DOHH2 (cell line): ENCODE data around the gene ZIM2.

Source experiments
- H3F3A ChIP-seq: fragments of 200-600 bp; sonication (generic), shearing (Covaris generic); 2 replicates; pipeline ENCODE4 v1.6.0; 2016; ENCODE audit warnings: antibody characterized with exemption, mild to moderate bottlenecking; ENCODE audit not compliant: control insufficient read depth, insufficient read depth
- H3K27ac ChIP-seq: fragments of 200-600 bp; sonication (generic); 2 replicates; pipeline ENCODE4 v1.5.1; 2014; ENCODE audit warnings: low read depth, mild to moderate bottlenecking, low read length, moderate library complexity
- H3K27me3 ChIP-seq: fragments of 200-600 bp; sonication (generic); 2 replicates; pipeline ENCODE4 v1.6.1; 2014; ENCODE audit warnings: mild to moderate bottlenecking, low read length, mixed read lengths; ENCODE audit not compliant: control insufficient read depth
- H3K36me3 ChIP-seq: fragments of 200-600 bp; sonication (generic); 2 replicates; pipeline ENCODE4 v1.6.1; 2014; ENCODE audit warnings: mild to moderate bottlenecking, low read length, moderate library complexity, mixed read lengths; ENCODE audit not compliant: control insufficient read depth
- H3K4me1 ChIP-seq: fragments of 200-600 bp; sonication (generic); 2 replicates; pipeline ENCODE4 v1.6.1; 2014; ENCODE audit warnings: mild to moderate bottlenecking, low read length, mixed read lengths; ENCODE audit not compliant: control insufficient read depth
- H3K4me2 ChIP-seq: fragments of 200-600 bp; sonication (generic); 2 replicates; pipeline ENCODE4 v1.6.0; 2014; ENCODE audit warnings: mild to moderate bottlenecking, low read length, moderate library complexity
- H3K4me3 ChIP-seq: fragments of 200-600 bp; sonication (generic); 2 replicates; pipeline ENCODE4 v1.5.1; 2014; ENCODE audit warnings: mild to moderate bottlenecking, low read length, mixed read lengths
- H3K79me2 ChIP-seq: fragments of 200-600 bp; sonication (generic); 2 replicates; pipeline ENCODE4 v1.6.1; 2014; ENCODE audit warnings: mild to moderate bottlenecking, low read length, mixed read lengths; ENCODE audit not compliant: control insufficient read depth
- H3K9me2 ChIP-seq: fragments of 200-600 bp; sonication (generic); replicated peaks from 2 replicates; pipeline ENCODE4 v1.6.1; 2014; ENCODE audit warnings: mild to moderate bottlenecking, low read length, mixed read lengths; ENCODE audit not compliant: control insufficient read depth
- H3K9me3 ChIP-seq: fragments of 200-600 bp; sonication (generic); 2 replicates; pipeline ENCODE4 v1.6.1; 2014; ENCODE audit warnings: antibody characterized with exemption, low read length, mixed read lengths; ENCODE audit not compliant: control insufficient read depth, insufficient read depth
- H4K20me1 ChIP-seq: fragments of 200-600 bp; sonication (generic); 2 replicates; pipeline ENCODE4 v1.6.0; 2014; ENCODE audit warnings: low read depth, mild to moderate bottlenecking, antibody characterized with exemption, low read length, moderate library complexity; ENCODE audit not compliant: control insufficient read depth, insufficient read depth
- CTCF ChIP-seq: fragments of 200-600 bp; sonication (generic); IDR thresholded peaks from one replicate; pipeline ENCODE4 v1.5.1; 2014; ENCODE audit warnings: antibody characterized with exemption, mild to moderate bottlenecking, low read depth, low read length; ENCODE audit not compliant: poor library complexity, severe bottlenecking
- EZH2phosphoT487 ChIP-seq: fragments of 200-600 bp; sonication (generic); IDR thresholded peaks from 2 replicates; pipeline ENCODE4 v1.6.1; 2017; ENCODE audit warnings: borderline replicate concordance, mild to moderate bottlenecking, antibody characterized with exemption, low read length, moderate library complexity, mixed read lengths

ZIM2 gene

GRCh38 chr19:56823417-56823816 is 17.1 kb downstream of the ZIM2 start:
- Histone ChIP-seq H3K9me3 (peaks cover 6% of the 10 kb centered on the region; the same call in 1 of the 2 replicates), H3K79me2 (no peaks in the 10 kb centered on the region), H3K4me3 (no peak overlapping the region), H3K36me3 (no peaks in the 10 kb centered on the region), H4K20me1 (no peaks in the 10 kb centered on the region), H3F3A (no peaks in the 10 kb centered on the region), H3K27ac (no peak overlapping the region), H3K9me2 (no peaks in the 10 kb centered on the region), H3K4me1 (no peaks in the 10 kb centered on the region), H3K4me2 (no peak overlapping the region), H3K27me3 (no peaks in the 10 kb centered on the region)
- TF ChIP-seq CTCF (no peak), EZH2phosphoT487 (no peak)

GRCh38 chr19:56822755-56823154 is 17.8 kb downstream of the ZIM2 start:
- Histone ChIP-seq H3K4me1 (no peaks in the 10 kb centered on the region), H3K9me3 (peaks cover 6% of the 10 kb centered on the region; the same call in 1 of the 2 replicates), H3K79me2 (no peaks in the 10 kb centered on the region), H3K9me2 (no peaks in the 10 kb centered on the region), H4K20me1 (no peaks in the 10 kb centered on the region), H3K4me2 (no peak overlapping the region), H3K4me3 (no peak overlapping the region), H3K36me3 (no peaks in the 10 kb centered on the region), H3K27me3 (no peaks in the 10 kb centered on the region), H3F3A (no peaks in the 10 kb centered on the region), H3K27ac (no peak overlapping the region)
- TF ChIP-seq CTCF (no peak), EZH2phosphoT487 (no peak)

GRCh38 chr19:56821675-56822074 is 18.9 kb downstream of the ZIM2 start:
- no peak overlapping the region for H3K4me2 ChIP-seq
- peaks cover 10% of the 10 kb centered on the region; the same call in 1 of the 2 replicates for H3K9me3 ChIP-seq
- H3F3A ChIP-seq, result no peaks in the 10 kb centered on the region
- H4K20me1 ChIP-seq, result no peaks in the 10 kb centered on the region
- H3K9me2 ChIP-seq, result no peaks in the 10 kb centered on the region
- TF ChIP-seq EZH2phosphoT487 (no peak), CTCF (no peak)
- no peaks in the 10 kb centered on the region for H3K79me2 ChIP-seq
- H3K27me3 ChIP-seq, result no peaks in the 10 kb centered on the region
- no peaks in the 10 kb centered on the region for H3K4me1 ChIP-seq
- H3K27ac ChIP-seq, result no peak overlapping the region
- no peak overlapping the region for H3K4me3 ChIP-seq
- no peaks in the 10 kb centered on the region for H3K36me3 ChIP-seq
